ENCODE measurements around the gene RGS10. TPM values are rescaled to one million over a fixed set of nuclear protein-coding genes. Genes with fewer than 3 reads are reported as not detected.

RGS10 gene
- total and polyA plus RNA-seq, 2 of the 8 experiments (the other 6 are each of a cell fraction or from before 2014, with no cell fraction given), result 5.5 to 13.1 TPM

DNA sequence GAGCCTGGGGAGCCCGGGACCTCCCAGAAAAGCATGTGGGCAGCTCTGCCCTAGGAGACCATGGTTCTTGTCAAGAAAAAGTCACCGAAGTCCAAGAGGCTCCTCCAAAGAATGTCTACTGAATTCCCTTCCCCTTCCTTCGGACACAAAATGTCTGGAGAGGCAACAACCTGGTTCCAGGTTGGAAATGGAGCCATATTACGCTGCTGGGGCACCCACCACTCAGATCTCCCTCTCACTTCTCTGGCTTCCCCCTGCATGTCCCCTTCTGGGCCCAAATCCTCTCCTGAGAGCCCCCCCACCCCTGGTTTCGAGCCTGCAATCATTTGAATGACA lies 52.6 kb downstream of the RGS10 start (continued):
- no peak for TF ChIP-seq NRF1 (IDR thresholded peaks at IDR 0.05; ENCODE audit: low read depth, low read length)
- TF ChIP-seq KDM1A (IDR thresholded peaks at IDR 0.05; ENCODE audit: borderline replicate concordance, low read length), result no peak

Measured in H1 (cell line).